K562 (cell line): ENCODE data around the gene THBS2. TPM values are rescaled to one million over a fixed set of nuclear protein-coding genes. Genes with fewer than 3 reads are reported as not detected.

Source experiments
- ATAC-seq: fragments of 200-7000 bp; cut with Tn5 transposase; 3 replicates; pipeline ENCODE4 v1.9.1; 2020; ENCODE audit warnings: moderate library complexity
- BruUV-seq: library from RNA; stranded (reverse); fragments of 400-500 nt; replicated peaks from 2 replicates; lab custom pipeline; 2021; lab: Mats Ljungman, UMichigan
- CTCF ChIA-PET: fragments of 300-600 bp; formaldehyde crosslinking; extraction: SDS; loops from one replicate; lab custom pipeline; 2021; ENCODE audit warnings: low intra/inter-chr PET ratio; lab: Yijun Ruan, JAX
- POLR2A ChIA-PET: fragments of 300-600, 350-650 bp; sonication (Branson Sonifier 250); formaldehyde crosslinking; extraction: SDS; loops from one replicate; lab custom pipeline; 2021; ENCODE audit warnings: antibody characterized with exemption, inconsistent platforms; lab: Yijun Ruan, JAX
- DNase-seq, 4 experiments: peaks; one replicate each; pipeline versions ENCODE4 v3.0.0 to v3.0.0-alpha.2; 2011 to 2018; ENCODE audit warnings: low spot score in 3 of 4, mixed read lengths in 3 of 4; ENCODE audit errors: extremely low read depth in 1 of 4
- FAIRE-seq: peaks from 2 replicates; lab custom pipeline; 2011; peaks lifted over from hg19 to GRCh38; lab: Jason Lieb, UNC
- H2AFZ ChIP-seq: 2 replicates; pipeline ENCODE4 v1.6.0; 2011; ENCODE audit warnings: low read depth, low read length, control low read depth, inconsistent platforms
- H3K27ac ChIP-seq: fragments of 200-600 bp; 3 replicates; pipeline ENCODE4 v1.8.0; 2011; ENCODE audit warnings: low read depth, mild to moderate bottlenecking, control low read depth, inconsistent platforms, low read length, moderate library complexity, mixed read lengths; ENCODE audit errors: extremely low read depth
- H3K27me3 ChIP-seq, 2 experiments: fragments of 300-600 bp in 1 of 2; 2 replicates in 1 of 2; 3 replicates in 1 of 2; pipeline versions ENCODE4 v1.6.0 to v1.8.0; 2011; ENCODE audit warnings: inconsistent platforms in 2 of 2, low read length in 2 of 2, mild to moderate bottlenecking in 1 of 2, mixed read lengths in 1 of 2, moderate library complexity in 1 of 2; ENCODE audit not compliant: control insufficient read depth in 2 of 2, insufficient read depth in 2 of 2
- H3K36me3 ChIP-seq: fragments of 300-600 bp; 3 replicates; pipeline ENCODE4 v1.8.0; 2011; ENCODE audit warnings: mild to moderate bottlenecking, low read length, inconsistent platforms; ENCODE audit not compliant: control insufficient read depth, insufficient read depth
- H3K4me1 ChIP-seq, 2 experiments: fragments of 200-600 bp in 1 of 2; replicated peaks in 1 of 2; 2 replicates in 1 of 2; 3 replicates in 1 of 2; pipeline versions ENCODE4 v1.5.1 to v1.8.0; 2011; ENCODE audit warnings: inconsistent platforms in 2 of 2, low read length in 2 of 2, mild to moderate bottlenecking in 1 of 2, mixed read lengths in 1 of 2, moderate library complexity in 1 of 2; ENCODE audit not compliant: control insufficient read depth in 2 of 2, insufficient read depth in 2 of 2
- H3K4me2 ChIP-seq: 2 replicates; pipeline ENCODE4 v1.6.1; 2011; ENCODE audit warnings: low read length, control low read depth, inconsistent platforms, mixed read lengths; ENCODE audit not compliant: insufficient read depth
- H3K4me3 ChIP-seq: fragments of 200-600 bp; sonication (generic), shearing (Covaris generic); 2 replicates; pipeline ENCODE4 v1.5.1; 2016; ENCODE audit warnings: control low read depth, inconsistent platforms
- H3K79me2 ChIP-seq: fragments of 200-600 bp; 3 replicates; pipeline ENCODE4 v1.8.0; 2011; ENCODE audit warnings: low read length, inconsistent platforms; ENCODE audit not compliant: control insufficient read depth, insufficient read depth
- H3K9ac ChIP-seq, 2 experiments: 2 replicates each; pipeline versions ENCODE4 v1.6.0 to v1.6.1; 2011; ENCODE audit warnings: low read depth in 2 of 2, low read length in 2 of 2, control low read depth in 1 of 2, inconsistent platforms in 1 of 2, mild to moderate bottlenecking in 1 of 2, mixed read lengths in 1 of 2; ENCODE audit not compliant: insufficient read depth in 1 of 2
- H3K9me1 ChIP-seq: one replicate; pipeline ENCODE4 v1.6.0; 2011; ENCODE audit warnings: inconsistent platforms, mild to moderate bottlenecking, low read length, moderate library complexity; ENCODE audit not compliant: control insufficient read depth, insufficient read depth
- H3K9me3 ChIP-seq: replicated peaks from 2 replicates; pipeline ENCODE4 v1.5.1; 2011; ENCODE audit warnings: low read depth, low read length, inconsistent platforms; ENCODE audit not compliant: control insufficient read depth, insufficient read depth
- H4K20me1 ChIP-seq: replicated peaks from 2 replicates; pipeline ENCODE4 v1.6.1; 2011; ENCODE audit warnings: low read length, inconsistent platforms, mixed read lengths; ENCODE audit not compliant: control insufficient read depth, insufficient read depth
- ATF7 ChIP-seq: fragments of 450-650 bp; IDR thresholded peaks from 2 replicates; pipeline ENCODE4 v1.7.1; 2014; ENCODE audit warnings: mild to moderate bottlenecking, moderate library complexity
- DLX4 ChIP-seq: fragments of 250-450 bp; sonication (Bioruptor Pico); IDR thresholded peaks from 2 replicates; pipeline ENCODE4 v1.6.1; 2021; ENCODE audit warnings: mild to moderate bottlenecking
- HMG20A ChIP-seq: fragments of 450-650 bp; formaldehyde crosslinking; conservative IDR thresholded peaks from 2 replicates; pipeline ENCODE4 v1.4.0; 2020; ENCODE audit warnings: mild to moderate bottlenecking, mixed read lengths
- RCOR1 ChIP-seq, 2 experiments: IDR thresholded peaks; 2 replicates each; pipeline ENCODE4 v1.6.1; 2012; ENCODE audit warnings: low read depth in 2 of 2, low read length in 2 of 2, borderline replicate concordance in 1 of 2, improper control_type of control experiment in 1 of 2
- SNIP1 ChIP-seq: fragments of 450-650 bp; IDR thresholded peaks from 2 replicates; pipeline ENCODE4 v1.7.1; 2017; ENCODE audit warnings: low read depth, mild to moderate bottlenecking
- TBP ChIP-seq: optimal IDR thresholded peaks from 2 replicates; pipeline ENCODE3; 2011; ENCODE audit warnings: low read depth, low read length, improper control_type of control experiment
- ZNF3 ChIP-seq: fragments of 250-450 bp; sonication (Bioruptor Pico); IDR thresholded peaks from 2 replicates; pipeline ENCODE4 v1.5.0; 2021; ENCODE audit warnings: mild to moderate bottlenecking, moderate library complexity
- ZNF518B ChIP-seq: fragments of 250-450 bp; sonication (Bioruptor Pico); IDR thresholded peaks from 2 replicates; pipeline ENCODE4 v1.5.0; 2021; ENCODE audit warnings: mild to moderate bottlenecking, moderate library complexity
- ZNF707 ChIP-seq: fragments of 250-450 bp; sonication (Bioruptor Pico); conservative IDR thresholded peaks from 2 replicates; pipeline ENCODE4 v1.8.0; 2022; ENCODE audit warnings: inconsistent platforms, mild to moderate bottlenecking, moderate library complexity
- ZNF740 ChIP-seq, 3 experiments: fragments of 200-800 bp in 1 of 3; sonication (Bioruptor generic) in 1 of 3; sonication (generic) in 1 of 3; formaldehyde crosslinking in 1 of 3; IDR thresholded peaks; 2 replicates each; pipeline versions ENCODE4 v1.6.1 to v1.8.0; 2016 to 2022; ENCODE audit warnings: mild to moderate bottlenecking in 2 of 3, missing compliant biosample characterization in 2 of 3, missing genetic modification characterization in 2 of 3, missing genetic modification reagents in 1 of 3
- ZZZ3 ChIP-seq: fragments of 450-650 bp; IDR thresholded peaks from 2 replicates; pipeline ENCODE4 v1.6.1; 2016; ENCODE audit warnings: antibody characterized with exemption, mild to moderate bottlenecking, moderate library complexity
- WGBS: fragments of 100-300 bp; shearing (Covaris generic); methylation state at CpG from one replicate; pipeline ENCODE4 v1.1.6; 2016; ENCODE audit warnings: low coverage, mixed read lengths; ENCODE audit not compliant: insufficient coverage; ENCODE audit errors: missing lambda C conversion rate; 5-methylcytosine and 5-hydroxymethylcytosine counted together
- in situ Hi-C: fragments of 300-500 bp; cut with MboI; formaldehyde crosslinking; loops from 4 replicates; pipeline ENCODE4 v1.15.0; 2018; ENCODE audit warnings: inconsistent platforms, mixed read lengths
- intact Hi-C: fragments of 100-400 bp; cut with micrococcal nuclease; formaldehyde crosslinking; loops from 2 replicates; pipeline ENCODE4 v1.14.2; 2022
- polyA plus RNA-seq, 8 experiments: library from polyadenylated mRNA; depleted of rRNA in 4 of 8; stranded (reverse) in 5 of 8; unstranded in 3 of 8; fragments of >200 nt; fragmentation: Nextera tagmentation in 2 of 8; fragmentation: Illumina TruSeq in 1 of 8; extraction: Ambion mirVana in 2 of 8; extraction: Trizol in 1 of 8; gene quantifications; 2 replicates each; pipeline versions ENCODE4 v1.2.1 to v1.2.3, GENCODE V29; 2011 to 2014; ENCODE audit warnings: inconsistent platforms in 1 of 8, missing spikeins in 1 of 8
- total RNA-seq, 7 experiments: library from RNA; depleted of rRNA in 6 of 7; stranded (reverse); fragments of >200 nt in 6 of 7; fragmentation: Illumina TruSeq in 2 of 7; extraction: Trizol in 2 of 7; gene quantifications; 2 replicates each; pipeline versions ENCODE4 v1.2.1 to v1.2.3, GENCODE V29; 2011 to 2021; ENCODE audit warnings: low replicate concordance in 1 of 7

THBS2 gene
- total and polyA plus RNA-seq, 9 of the 15 experiments (the other 6 are each of a cell fraction or from before 2014, with no cell fraction given): 0.03 to 0.11 (median 0.03) TPM; not detected in 6

- Histone ChIP-seq H3K4me2 (no peak overlapping the region), H4K20me1 (no peaks in the 10 kb centered on the region), H3K4me3 (no peak overlapping the region), H3K9me1 (no peaks in the 10 kb centered on the region), H3K79me2 (no peaks in the 10 kb centered on the region), H3K27ac (no peak overlapping the region), H2AFZ (no peak overlapping the region), H3K36me3 (no peaks in the 10 kb centered on the region), H3K9me3 (no peaks in the 10 kb centered on the region), H3K27me3 (peaks cover 18 to 62% of the 10 kb centered on the region in 2 experiments; a peak in 4 of 5 replicates), H3K4me1 (peaks cover 0 to 8% of the 10 kb centered on the region in 2 experiments; a peak in 1 of 5 replicates), H3K9ac (no peak overlapping the region)
- FAIRE-seq (no peak), DNase-seq (no peak), ATAC-seq (no peak)
- ChIA-PET POLR2A (interaction anchor here (0.6 to 1.6 kb wide), 4 partner anchors 11 to 501 kb away, joined by 3 to 4 read pairs (median 4); no protein-coding TSS in a partner anchor), CTCF (no interaction called here)
- no TSS peak for BruUV-seq
- intact Hi-C loops (no loop called here), in situ Hi-C loops (no loop called here)
- TF ChIP-seq HMG20A (no peak), ZNF3 (CRISPR knock-in tag) (no peak), ATF7 (no peak), ZNF740 (CRISPR knock-in tag; IDR thresholded peaks at IDR 0.05) (no peak), ZNF740 (tag; IDR thresholded peaks at IDR 0.05) (no peak), SNIP1 (no peak), DLX4 (CRISPR knock-in tag) (no peak), RCOR1 (IDR thresholded peaks at IDR 0.05; ENCODE audit: borderline replicate concordance in 1 of 2, low read depth in 2 of 2, low read length in 2 of 2) (no peak), ZZZ3 (no peak), TBP (no peak), ZNF707 (no peak), ZNF518B (no peak)
- WGBS: 1% methylated on average over 11 of the region's 11 CpGs
Measured at GRCh38 chr6:169240125-169240524, 13.5 kb downstream of the THBS2 start.
